A549 (cell line): ENCODE measurements around the gene MAGEA4. TPM values are rescaled to one million over a fixed set of nuclear protein-coding genes. Genes with fewer than 3 reads are reported as not detected.

ENCODE experiments used
- ATAC-seq, 2 experiments: fragments of 200-7000 bp in 1 of 2; fragments of >200 bp in 1 of 2; cut with Nextera tagmentation in 1 of 2; cut with Tn5 transposase in 1 of 2; 3 replicates each; pipeline versions ENCODE4 v1.8.0 to v1.9.1; 2018 to 2020; ENCODE audit warnings: mild to moderate bottlenecking in 1 of 2, moderate library complexity in 1 of 2
- CTCF ChIA-PET: fragments of 300-600 bp; sonication (Branson Sonifier 250); formaldehyde crosslinking; extraction: SDS; loops from one replicate; lab custom pipeline; 2021; ENCODE audit warnings: antibody characterized with exemption, inconsistent platforms; lab: Yijun Ruan, JAX
- POLR2A ChIA-PET: fragments of 350-600 bp; formaldehyde crosslinking; extraction: SDS; loops from one replicate; lab custom pipeline; 2021; ENCODE audit warnings: antibody characterized with exemption, inconsistent platforms; lab: Yijun Ruan, JAX
- DNase-seq, 2 experiments: peaks; one replicate each; pipeline versions ENCODE4 v3.0.0 to v3.0.0-alpha.2; 2011 to 2016; ENCODE audit warnings: low read depth in 1 of 2, low spot score in 1 of 2
- FAIRE-seq: peaks from 2 replicates; lab custom pipeline; 2011; peaks lifted over from hg19 to GRCh38; lab: Jason Lieb, UNC
- H3K27ac ChIP-seq, 2 experiments: fragments of >200 bp; sonication (Bioruptor Twin); formaldehyde crosslinking; 3 replicates each; pipeline ENCODE4 v1.5.1; 2016 to 2017
- H3K4me1 ChIP-seq: fragments of >200 bp; sonication (Bioruptor Twin); formaldehyde crosslinking; 3 replicates; pipeline ENCODE4 v1.6.1; 2016
- H3K4me2 ChIP-seq: fragments of >200 bp; sonication (Bioruptor Twin); formaldehyde crosslinking; 3 replicates; pipeline ENCODE4 v1.6.1; 2016
- H3K4me3 ChIP-seq: fragments of >200 bp; sonication (Bioruptor Twin); formaldehyde crosslinking; 3 replicates; pipeline ENCODE4 v1.5.1; 2016
- H3K9me3 ChIP-seq: fragments of >200 bp; sonication (Bioruptor Twin); formaldehyde crosslinking; 3 replicates; pipeline ENCODE4 v1.6.1; 2016
- CBX8 ChIP-seq: fragments of 200-600 bp; sonication (generic); IDR thresholded peaks from 2 replicates; pipeline ENCODE4 v1.6.1; 2016
- CTCF ChIP-seq: fragments of >200 bp; sonication (Bioruptor Twin); formaldehyde crosslinking; IDR thresholded peaks from 3 replicates; pipeline ENCODE4 v1.5.1; 2016
- FOXS1 ChIP-seq: fragments of 250-450 bp; sonication (Bioruptor Pico); IDR thresholded peaks from 2 replicates; pipeline ENCODE4 v1.5.0; 2020; ENCODE audit warnings: mild to moderate bottlenecking, moderate library complexity
- HEYL ChIP-seq: fragments of 250-450 bp; sonication (Bioruptor Pico); IDR thresholded peaks from 2 replicates; pipeline ENCODE4 v1.8.0; 2021; ENCODE audit warnings: mild to moderate bottlenecking, moderate library complexity
- HOXB13 ChIP-seq: fragments of 250-450 bp; sonication (Bioruptor Pico); IDR thresholded peaks from 2 replicates; pipeline ENCODE4 v1.5.0; 2020; ENCODE audit warnings: low read depth, mild to moderate bottlenecking, moderate library complexity
- JUN ChIP-seq, 2 experiments: fragments of >200 bp; sonication (Bioruptor Twin); formaldehyde crosslinking; IDR thresholded peaks; 2 replicates in 1 of 2; 3 replicates in 1 of 2; pipeline ENCODE4 v1.6.1; 2016 to 2017
- KDM1A ChIP-seq: fragments of 200-600 bp; sonication (generic); IDR thresholded peaks from 2 replicates; pipeline ENCODE4 v1.6.1; 2016; ENCODE audit warnings: low read depth, mild to moderate bottlenecking
- MAFK ChIP-seq: fragments of 450-650 bp; IDR thresholded peaks from 2 replicates; pipeline ENCODE4 v1.6.1; 2014; ENCODE audit not compliant: partially characterized antibody
- MAZ ChIP-seq: fragments of 150-350 bp; IDR thresholded peaks from 2 replicates; pipeline ENCODE4 v1.6.1; 2014; ENCODE audit warnings: antibody characterized with exemption, low read depth, low read length, borderline replicate concordance
- POLR2A ChIP-seq: IDR thresholded peaks from 2 replicates; pipeline ENCODE4 v1.6.1; 2012; ENCODE audit warnings: mild to moderate bottlenecking, low read length
- POLR2AphosphoS2 ChIP-seq: conservative IDR thresholded peaks from 2 replicates; pipeline ENCODE4 v1.6.1; 2012; ENCODE audit warnings: low read length, improper control_type of control experiment, inconsistent platforms
- RCOR1 ChIP-seq: fragments of 150-350 bp; IDR thresholded peaks from 2 replicates; pipeline ENCODE4 v1.6.1; 2014; ENCODE audit warnings: antibody characterized with exemption, low read length, low read depth
- RFX5 ChIP-seq: fragments of 450-650 bp; IDR thresholded peaks from 2 replicates; pipeline ENCODE4 v1.7.1; 2014; ENCODE audit warnings: antibody characterized with exemption, mild to moderate bottlenecking, moderate library complexity
- SREBF2 ChIP-seq: fragments of 450-650 bp; IDR thresholded peaks from 2 replicates; pipeline ENCODE4 v1.6.1; 2014; ENCODE audit warnings: mild to moderate bottlenecking, moderate library complexity
- USF2 ChIP-seq: fragments of 450-650 bp; IDR thresholded peaks from 2 replicates; pipeline ENCODE4 v1.6.1; 2014; ENCODE audit warnings: antibody characterized with exemption
- ZC3H11A ChIP-seq: fragments of 450-650 bp; IDR thresholded peaks from 2 replicates; pipeline ENCODE4 v1.6.1; 2014; ENCODE audit warnings: antibody characterized with exemption, mild to moderate bottlenecking
- ZSCAN20 ChIP-seq: fragments of 250-450 bp; sonication (Bioruptor Pico); IDR thresholded peaks from 2 replicates; pipeline ENCODE4 v1.8.0; 2022; ENCODE audit warnings: mild to moderate bottlenecking, moderate library complexity
- WGBS: methylation state at CpG from one replicate; pipeline ENCODE4 v1.1.6; 2017; ENCODE audit errors: missing lambda C conversion rate; 5-methylcytosine and 5-hydroxymethylcytosine counted together
- polyA plus RNA-seq, 4 experiments: library from polyadenylated mRNA; depleted of rRNA in 3 of 4; stranded (reverse); fragments of >200 nt; fragmentation: RNase III in 1 of 4; extraction: RNeasy Plus Mini Kit Qiagen cat#74134 plus additional on column Dnase treatment in 1 of 4; gene quantifications; 2 replicates in 3 of 4; 3 replicates in 1 of 4; pipeline ENCODE4 v1.2.3, GENCODE V29; 2011 to 2017
- TF ChIP-seq, protein P1 (sequence below): fragments of 150-350 bp; IDR thresholded peaks from 2 replicates; pipeline ENCODE4 v1.6.1; 2014; ENCODE audit warnings: low read depth, mild to moderate bottlenecking, low read length
- TF ChIP-seq, protein P2 (sequence below): IDR thresholded peaks from 2 replicates; pipeline ENCODE4 v1.6.1; 2012; ENCODE audit warnings: low read depth, borderline replicate concordance

The MAGEA4 gene
- polyA plus RNA-seq, 2 of the 4 experiments (the other 2 are of a cell fraction), result 0.05 TPM; not detected in 1

GRCh38 chrX:151878574-151878973 lies 34.1 kb upstream of the MAGEA4 start:
- WGBS, result 61% methylated on average over 8 of the region's 8 CpGs
- ChIA-PET POLR2A (no interaction called here), CTCF (no interaction called here)
- Histone ChIP-seq H3K27ac (no peak overlapping the region; a peak in 1 of 6 replicates), H3K4me2 (no peak overlapping the region), H3K4me3 (no peak overlapping the region), H3K4me1 (peaks cover 13% of the 10 kb centered on the region), H3K9me3 (no peaks in the 10 kb centered on the region)
- DNase-seq, result no peak
- TF ChIP-seq POLR2A (no peak), ZC3H11A (no peak), POLR2AphosphoS2 (no peak), RCOR1 (no peak), USF2 (no peak), MAFK (no peak), RFX5 (no peak), HOXB13 (CRISPR knock-in tag) (no peak), JUN (IDR thresholded peaks at IDR 0.05) (no peak)
- TF ChIP-seq, protein P1, sequence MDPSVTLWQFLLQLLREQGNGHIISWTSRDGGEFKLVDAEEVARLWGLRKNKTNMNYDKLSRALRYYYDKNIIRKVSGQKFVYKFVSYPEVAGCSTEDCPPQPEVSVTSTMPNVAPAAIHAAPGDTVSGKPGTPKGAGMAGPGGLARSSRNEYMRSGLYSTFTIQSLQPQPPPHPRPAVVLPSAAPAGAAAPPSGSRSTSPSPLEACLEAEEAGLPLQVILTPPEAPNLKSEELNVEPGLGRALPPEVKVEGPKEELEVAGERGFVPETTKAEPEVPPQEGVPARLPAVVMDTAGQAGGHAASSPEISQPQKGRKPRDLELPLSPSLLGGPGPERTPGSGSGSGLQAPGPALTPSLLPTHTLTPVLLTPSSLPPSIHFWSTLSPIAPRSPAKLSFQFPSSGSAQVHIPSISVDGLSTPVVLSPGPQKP, result no peak
- no peak for ATAC-seq
- no peak for FAIRE-seq

- CTCF ChIA-PET, result no interaction called here
- DNase-seq, result no peak
- H3K9me3 ChIP-seq, result no peaks in the 10 kb centered on the region
- H3K4me1 ChIP-seq, result peaks cover 12% of the 10 kb centered on the region
- no peak overlapping the region for H3K4me2 ChIP-seq
- WGBS, result 60% methylated on average over 4 of the region's 4 CpGs
- no peak overlapping the region for H3K27ac ChIP-seq
- no peak overlapping the region for H3K4me3 ChIP-seq
- ATAC-seq, result no peak
- POLR2A ChIA-PET, result interaction anchor here (0.7 kb wide), 1 partner anchor 20 kb away, joined by 3 read pairs; no protein-coding TSS in a partner anchor
- no peak for FAIRE-seq
- no peak for TF ChIP-seq ZSCAN20 (CRISPR knock-in tag)
- TF ChIP-seq FOXS1 (CRISPR knock-in tag), result no peak
- TF ChIP-seq, protein P2, sequence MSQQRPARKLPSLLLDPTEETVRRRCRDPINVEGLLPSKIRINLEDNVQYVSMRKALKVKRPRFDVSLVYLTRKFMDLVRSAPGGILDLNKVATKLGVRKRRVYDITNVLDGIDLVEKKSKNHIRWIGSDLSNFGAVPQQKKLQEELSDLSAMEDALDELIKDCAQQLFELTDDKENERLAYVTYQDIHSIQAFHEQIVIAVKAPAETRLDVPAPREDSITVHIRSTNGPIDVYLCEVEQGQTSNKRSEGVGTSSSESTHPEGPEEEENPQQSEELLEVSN, result no peak
- no peak for TF ChIP-seq CTCF
- no peak for TF ChIP-seq HOXB13 (CRISPR knock-in tag)
- TF ChIP-seq RFX5, result no peak
- no peak for TF ChIP-seq SREBF2
- TF ChIP-seq KDM1A, result no peak
- TF ChIP-seq POLR2A, result no peak
- TF ChIP-seq, all 56 proteins: peak for 0
Measured at GRCh38 chrX:151879856-151880255, 32.8 kb upstream of the MAGEA4 start.

- peaks cover 2% of the 10 kb centered on the region; the same call in 1 of the 3 replicates for H3K4me1 ChIP-seq
- no peak for TF ChIP-seq MAZ
- no peak for TF ChIP-seq POLR2A
- TF ChIP-seq CBX8, result no peak
- peak; percentile 91 for TF ChIP-seq MAFK
- no peak for TF ChIP-seq HEYL (CRISPR knock-in tag)
- TF ChIP-seq, all 56 proteins: peak for 1
- CTCF ChIA-PET, result interaction anchor here (0.5 kb wide), 1 partner anchor 231 kb away, joined by 3 read pairs; no protein-coding TSS in a partner anchor
- WGBS, result 41% methylated on average over 2 of the region's 2 CpGs
- FAIRE-seq (peak; percentile 49), ATAC-seq (no peak), DNase-seq (no peak)
- POLR2A ChIA-PET, result no interaction called here
- Histone ChIP-seq H3K4me2 (no peak overlapping the region), H3K4me3 (no peak overlapping the region), H3K9me3 (no peaks in the 10 kb centered on the region), H3K27ac (no peak overlapping the region)
Measured at GRCh38 chrX:151880895-151881294, 31.8 kb upstream of the MAGEA4 start.
